K562 (cell line): ENCODE measurements around the gene RHOBTB3. TPM values are rescaled to one million over a fixed set of nuclear protein-coding genes. Genes with fewer than 3 reads are reported as not detected.

Experiments used
- CBX2 ChIP-seq: fragments of 200-600 bp; sonication (generic); IDR thresholded peaks from one replicate; pipeline ENCODE4 v1.6.1; 2012; ENCODE audit warnings: mild to moderate bottlenecking, low read length, inconsistent platforms; ENCODE audit not compliant: insufficient read depth, poor library complexity, severe bottlenecking
- DNMT1 ChIP-seq: fragments of 450-650 bp; IDR thresholded peaks from 2 replicates; pipeline ENCODE4 v1.6.1; 2016; ENCODE audit warnings: antibody characterized with exemption, mild to moderate bottlenecking
- GATAD2A ChIP-seq: fragments of 450-650 bp; IDR thresholded peaks from 2 replicates; pipeline ENCODE4 v1.6.1; 2017
- GATAD2B ChIP-seq: fragments of 450-650 bp; IDR thresholded peaks from 2 replicates; pipeline ENCODE4 v1.6.1; 2017; ENCODE audit warnings: mild to moderate bottlenecking, borderline replicate concordance
- GTF3C2 ChIP-seq: IDR thresholded peaks from 3 replicates; pipeline ENCODE4 v1.6.1; 2011; ENCODE audit warnings: borderline replicate concordance, mild to moderate bottlenecking, moderate library complexity; ENCODE audit not compliant: insufficient read length; ENCODE audit errors: extremely low read depth
- HDAC3 ChIP-seq: fragments of 450-650 bp; IDR thresholded peaks from 2 replicates; pipeline ENCODE4 v1.6.1; 2018; ENCODE audit warnings: borderline replicate concordance, mild to moderate bottlenecking, moderate library complexity; ENCODE audit not compliant: partially characterized antibody
- HDAC8 ChIP-seq: fragments of 450-650 bp; IDR thresholded peaks from 2 replicates; pipeline ENCODE4 v1.6.1; 2016; ENCODE audit warnings: mild to moderate bottlenecking, missing genetic modification characterization, moderate library complexity, missing compliant biosample characterization
- ILK ChIP-seq: fragments of 450-650 bp; IDR thresholded peaks from 2 replicates; pipeline ENCODE4 v1.6.1; 2016; ENCODE audit warnings: missing genetic modification characterization, low read depth, mild to moderate bottlenecking, missing compliant biosample characterization, moderate library complexity, borderline replicate concordance
- IRF2 ChIP-seq: sonication (generic); formaldehyde crosslinking; IDR thresholded peaks from 2 replicates; pipeline ENCODE4 v1.8.1; 2022; ENCODE audit warnings: mild to moderate bottlenecking, missing genetic modification reagents
- MTA1 ChIP-seq: fragments of 450-650 bp; IDR thresholded peaks from 2 replicates; pipeline ENCODE4 v1.6.1; 2017; ENCODE audit warnings: borderline replicate concordance
- RAD51 ChIP-seq: fragments of 450-650 bp; IDR thresholded peaks from 2 replicates; pipeline ENCODE4 v1.7.1; 2016; ENCODE audit warnings: low read depth, mild to moderate bottlenecking, borderline replicate concordance
- REST ChIP-seq, 2 experiments: fragments of 450-650 bp; formaldehyde crosslinking in 1 of 2; IDR thresholded peaks; 2 replicates each; pipeline versions ENCODE4 v1.4.0 to v1.6.1; 2014 to 2020; ENCODE audit warnings: mild to moderate bottlenecking in 2 of 2, borderline replicate concordance in 1 of 2, low read depth in 1 of 2
- SOX6 ChIP-seq: fragments of 450-650 bp; IDR thresholded peaks from 2 replicates; pipeline ENCODE4 v1.6.1; 2014; ENCODE audit warnings: mild to moderate bottlenecking
- YY1 ChIP-seq, 3 experiments: IDR thresholded peaks; 2 replicates each; pipeline ENCODE4 v1.6.1; 2011; ENCODE audit warnings: low read length in 2 of 3, mild to moderate bottlenecking in 2 of 3, moderate library complexity in 2 of 3, borderline replicate concordance in 1 of 3, control low read depth in 1 of 3, low read depth in 1 of 3; ENCODE audit not compliant: insufficient read depth in 3 of 3, insufficient replicate concordance in 2 of 3, control insufficient read depth in 1 of 3, insufficient read length in 1 of 3; ENCODE audit errors: extremely low read depth in 1 of 3
- ZNF354B ChIP-seq: fragments of 250-450 bp; sonication (Bioruptor Pico); IDR thresholded peaks from 2 replicates; pipeline ENCODE4 v1.4.0; 2020
- polyA plus RNA-seq, 8 experiments: library from polyadenylated mRNA; depleted of rRNA in 4 of 8; stranded (reverse) in 5 of 8; unstranded in 3 of 8; fragments of >200 nt; fragmentation: Nextera tagmentation in 2 of 8; fragmentation: Illumina TruSeq in 1 of 8; extraction: Ambion mirVana in 2 of 8; extraction: Trizol in 1 of 8; gene quantifications; 2 replicates each; pipeline versions ENCODE4 v1.2.1 to v1.2.3, GENCODE V29; 2011 to 2014; ENCODE audit warnings: inconsistent platforms in 1 of 8, missing spikeins in 1 of 8
- total RNA-seq, 7 experiments: library from RNA; depleted of rRNA in 6 of 7; stranded (reverse); fragments of >200 nt in 6 of 7; fragmentation: Illumina TruSeq in 2 of 7; extraction: Trizol in 2 of 7; gene quantifications; 2 replicates each; pipeline versions ENCODE4 v1.2.1 to v1.2.3, GENCODE V29; 2011 to 2021; ENCODE audit warnings: low replicate concordance in 1 of 7

RHOBTB3 gene
- total and polyA plus RNA-seq, 9 of the 15 experiments (the other 6 are each of a cell fraction or from before 2014, with no cell fraction given), result 39.7 to 143 (median 115) TPM

- TF ChIP-seq ILK (tag), result no peak
- TF ChIP-seq GATAD2B, result peak; percentile 75; the same call in 1 of the 2 replicates
- no peak for TF ChIP-seq ZNF354B (CRISPR knock-in tag)
- no peak for TF ChIP-seq IRF2 (CRISPR knock-in tag)
- no peak for TF ChIP-seq CBX2
- no peak for TF ChIP-seq DNMT1
- TF ChIP-seq HDAC8 (tag), result no peak
- peak; percentile 50; the same call in 1 of the 2 replicates for TF ChIP-seq SOX6
- TF ChIP-seq RAD51, result peak; percentile 17; the same call in 1 of the 2 replicates
- peak in 1 of 3 experiments; percentile 21 for TF ChIP-seq YY1 (IDR thresholded peaks at IDR 0.05; ENCODE audit: borderline replicate concordance in 1 of 3, control insufficient read depth in 1 of 3, extremely low read depth in 1 of 3, insufficient read depth in 3 of 3, insufficient read length in 1 of 3, insufficient replicate concordance in 2 of 3, low read depth in 1 of 3, low read length in 2 of 3)
- peak; percentile 3; the same call in 1 of the 2 replicates for TF ChIP-seq REST (IDR thresholded peaks at IDR 0.05; ENCODE audit: borderline replicate concordance)
- no peak for TF ChIP-seq REST (CRISPR knock-in tag; IDR thresholded peaks at IDR 0.05; ENCODE audit: low read depth)
- TF ChIP-seq GTF3C2, result no peak
- no peak for TF ChIP-seq MTA1
- 0 out of 2 replicates have a peak, but pooled peaks have one; percentile 77 for TF ChIP-seq GATAD2A
- TF ChIP-seq HDAC3, result peak; percentile 61
Observed at GRCh38 chr5:95709967-95710650, 21.0 kb upstream of the RHOBTB3 start (continued).
